Thyroid gland (tissue), 4 donors: ENCODE results near the gene MTCH1.

Experiments used
- CTCF ChIP-seq, 6 experiments: fragments of 200-600 bp in 3 of 6; fragments of 450-650 bp in 3 of 6; sonication (generic) in 3 of 6; IDR thresholded peaks; one replicate each; pipeline ENCODE4 v1.5.1; 2016 to 2019; ENCODE audit warnings: antibody characterized with exemption in 6 of 6, mild to moderate bottlenecking in 2 of 6, inconsistent platforms in 1 of 6, moderate library complexity in 1 of 6
- POLR2A ChIP-seq, 2 donors: fragments of 450-650 bp; IDR thresholded peaks; one replicate each; pipeline ENCODE4 v1.6.1; 2017; ENCODE audit warnings: antibody characterized with exemption in 2 of 2, mild to moderate bottlenecking in 2 of 2, moderate library complexity in 1 of 2

DNA sequence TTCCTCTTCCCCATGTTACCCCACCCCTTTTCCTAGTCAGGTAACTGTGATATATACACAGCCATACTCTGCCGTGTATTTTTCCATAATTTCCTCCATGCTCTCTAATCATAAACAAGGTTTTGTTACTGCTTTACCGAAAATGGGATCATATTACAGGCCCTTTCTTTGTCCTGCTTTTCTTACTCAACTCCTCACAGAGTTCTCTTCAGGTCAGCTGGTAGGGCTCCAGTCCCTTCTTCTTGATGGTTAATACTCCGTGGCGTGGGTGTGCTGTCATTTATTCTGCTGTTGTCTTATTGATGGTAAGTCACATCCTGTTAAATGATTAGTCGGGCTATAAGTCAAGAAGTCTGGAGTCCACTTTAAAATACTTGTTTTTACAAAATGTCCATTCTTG, 56.4 kb downstream of the MTCH1 start:
- TF ChIP-seq CTCF (IDR thresholded peaks at IDR 0.05), result no peak
- no peak for TF ChIP-seq POLR2A (IDR thresholded peaks at IDR 0.05)
